Measurements from ENCODE around the gene PROSER3.
A peak's percentile ranks its signal among the peaks of the same experiment; 100 is the strongest.

Gene PROSER3

GRCh38 chr19:35757749-35758608 is at the start of gene PROSER3:
TSS of gene PROSER3 (plus strand) at chr19:35758176. CDS start at chr19:35758216, 40 bp downstream.
- TF ChIP-seq CTCF (IDR thresholded peaks at IDR 0.05; ENCODE audit: low read depth, low read length), result no peak
- peak within 1 kb of the TSS; percentile 96 for H3K4me3 ChIP-seq (ENCODE audit: low read depth, low read length)

DNA sequence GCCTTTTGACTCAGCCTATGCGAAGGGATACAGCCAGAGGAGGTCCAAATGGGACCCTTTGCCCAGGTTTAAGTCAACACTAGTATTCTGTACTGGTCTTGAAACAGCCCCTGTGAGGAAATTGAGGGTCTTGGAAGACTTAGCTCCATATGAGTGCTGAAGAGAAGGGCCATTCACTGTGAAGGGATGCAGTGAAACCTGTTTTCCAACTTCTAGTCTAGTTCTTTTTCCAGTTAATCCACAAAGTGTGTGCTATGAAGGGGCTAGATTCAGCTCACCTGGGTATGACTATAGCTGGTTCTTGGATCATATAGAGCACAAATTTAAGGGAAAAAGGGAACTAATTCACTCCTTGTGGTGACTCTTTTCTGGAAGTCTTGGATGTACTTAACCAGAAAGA is 49.6 kb upstream of the PROSER3 start:
- no peak for TF ChIP-seq CTCF (IDR thresholded peaks at IDR 0.05; ENCODE audit: low read depth, low read length)
- H3K4me3 ChIP-seq (ENCODE audit: low read depth, low read length), result no peak overlapping the region

DNA sequence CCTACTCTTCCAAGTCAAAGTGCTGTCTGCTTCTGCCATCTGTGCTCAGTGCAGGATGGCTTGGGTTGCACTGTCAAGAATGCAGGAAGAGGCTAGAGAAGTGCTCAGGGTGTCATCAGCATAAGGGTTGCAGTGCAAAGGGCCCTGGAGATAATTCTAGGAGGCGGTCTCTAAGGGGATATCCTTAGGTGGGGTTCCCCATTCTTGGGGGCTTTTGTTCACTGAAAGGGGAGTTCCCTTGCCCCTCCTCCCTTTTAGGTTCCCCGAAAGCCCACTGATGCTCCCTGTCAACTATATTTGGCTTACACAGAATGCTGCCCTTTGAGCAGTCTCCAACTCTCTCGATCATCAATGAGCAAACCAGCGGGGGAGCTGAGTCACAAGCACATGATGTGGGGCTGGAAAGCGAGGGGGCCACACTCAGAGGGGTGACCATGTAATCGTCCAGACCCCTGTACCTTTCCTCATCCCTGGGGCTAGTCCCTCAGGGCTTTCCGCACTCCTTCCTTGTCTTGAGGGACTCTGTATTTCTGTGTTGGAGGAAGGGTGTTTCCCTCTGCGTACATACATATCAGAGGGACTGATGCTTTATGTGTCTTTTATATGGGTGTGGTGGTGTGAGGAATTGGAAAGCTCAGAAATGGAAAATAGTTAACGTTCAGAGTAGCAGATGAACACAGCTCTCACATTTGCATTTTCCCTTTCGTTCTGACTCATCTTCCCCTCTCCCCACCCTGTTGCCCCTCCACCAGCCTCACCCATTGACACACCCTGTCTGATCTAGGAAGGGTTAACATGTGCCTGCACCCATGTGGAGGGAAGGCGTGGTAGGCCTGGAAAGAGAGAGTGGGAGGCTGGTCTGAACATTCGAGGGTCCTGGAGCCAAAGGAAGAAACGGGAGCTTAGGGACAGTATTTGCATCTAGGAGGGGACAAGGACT is 46.9 kb upstream of the PROSER3 start:
- no peak overlapping the region for H3K4me3 ChIP-seq (ENCODE audit: low read depth, low read length)
- no peak for TF ChIP-seq CTCF (IDR thresholded peaks at IDR 0.05; ENCODE audit: low read depth, low read length)

GRCh38 chr19:35712567-35713505 is 45.1 kb upstream of the PROSER3 start:
- H3K4me3 ChIP-seq (ENCODE audit: low read depth, low read length), result no peak overlapping the region
- no peak for TF ChIP-seq CTCF (IDR thresholded peaks at IDR 0.05; ENCODE audit: low read depth, low read length)

GRCh38 chr19:35713506-35713850 is 44.5 kb upstream of the PROSER3 start:
- no peak overlapping the region for H3K4me3 ChIP-seq (ENCODE audit: low read depth, low read length)
- TF ChIP-seq CTCF (IDR thresholded peaks at IDR 0.05; ENCODE audit: low read depth, low read length), result no peak

DNA sequence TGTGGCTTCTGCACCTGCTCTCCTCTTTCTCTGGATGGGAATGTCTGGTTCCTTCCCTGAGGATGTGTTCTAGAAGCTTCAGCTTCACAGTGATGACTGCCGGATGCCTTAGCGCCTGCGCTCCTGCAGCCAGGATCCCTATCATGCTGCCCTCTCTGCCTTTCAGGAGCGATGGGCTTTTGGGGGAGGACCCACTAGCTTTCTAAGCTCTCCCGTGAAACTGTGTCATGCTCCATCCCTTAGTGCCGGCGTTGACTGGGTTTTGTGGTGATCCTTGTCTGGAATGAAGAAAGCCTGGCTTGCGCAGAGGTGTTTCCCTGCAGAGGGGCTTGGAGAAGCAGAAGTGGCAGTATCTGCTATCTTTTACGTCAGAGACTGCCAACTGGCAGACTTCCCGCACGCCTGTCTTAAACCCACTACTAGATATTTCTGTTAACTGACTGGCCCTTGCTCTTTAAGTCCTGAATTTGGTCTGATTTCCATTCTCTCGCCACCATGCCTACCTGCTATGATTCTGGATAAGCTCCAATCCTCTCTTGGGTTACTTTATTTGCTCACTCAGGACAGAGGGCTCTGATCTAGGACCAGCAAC is 44.0 kb upstream of the PROSER3 start:
- H3K4me3 ChIP-seq (ENCODE audit: low read depth, low read length), result no peak overlapping the region
- no peak for TF ChIP-seq CTCF (IDR thresholded peaks at IDR 0.05; ENCODE audit: low read depth, low read length)

Measured in WI38 (cell line).